ENCODE results near the gene ANTXR1.

ANTXR1 gene

GRCh38 chr2:69047625-69048145, 34.7 kb downstream of the ANTXR1 start:
- no peak overlapping the region for H3K27ac ChIP-seq

GRCh38 chr2:69050802-69051201, 37.8 kb downstream of the ANTXR1 start:
- H3K27ac ChIP-seq = no peak overlapping the region
- TF ChIP-seq CTCF (conservative IDR thresholded peaks at IDR 0.05) (no peak), ZFX (IDR thresholded peaks at IDR 0.05) (no peak)

More at GRCh38 chr2:69047625-69048145, 34.7 kb downstream of the ANTXR1 start:
- TF ChIP-seq ZFX (IDR thresholded peaks at IDR 0.05) = no peak
- no peak for TF ChIP-seq CTCF (conservative IDR thresholded peaks at IDR 0.05)

GRCh38 chr2:69053416-69053965, 40.5 kb downstream of the ANTXR1 start:
- TF ChIP-seq CTCF (conservative IDR thresholded peaks at IDR 0.05) (no peak), ZFX (IDR thresholded peaks at IDR 0.05) (no peak)
- H3K27ac ChIP-seq = no peak overlapping the region

GRCh38 chr2:69054431-69054830, 41.5 kb downstream of the ANTXR1 start:
- H3K27ac ChIP-seq = no peak overlapping the region
- TF ChIP-seq ZFX (IDR thresholded peaks at IDR 0.05) (no peak), CTCF (conservative IDR thresholded peaks at IDR 0.05) (no peak)

GRCh38 chr2:69055688-69056470, 42.9 kb downstream of the ANTXR1 start:
- no peak for TF ChIP-seq ZFX (IDR thresholded peaks at IDR 0.05)
- no peak for TF ChIP-seq CTCF (conservative IDR thresholded peaks at IDR 0.05)

GRCh38 chr2:69057660-69058059, 44.7 kb downstream of the ANTXR1 start:
- H3K27ac ChIP-seq = no peak overlapping the region

More at GRCh38 chr2:69055688-69056470, 42.9 kb downstream of the ANTXR1 start:
- no peak overlapping the region for H3K27ac ChIP-seq

More at GRCh38 chr2:69057660-69058059, 44.7 kb downstream of the ANTXR1 start:
- TF ChIP-seq CTCF (conservative IDR thresholded peaks at IDR 0.05) (no peak), ZFX (IDR thresholded peaks at IDR 0.05) (no peak)

All from C4-2B (cell line).